Liver (tissue), 9 donors: ENCODE data around the gene ABHD17A. TPM values are rescaled to one million over a fixed set of nuclear protein-coding genes. Genes with fewer than 3 reads are reported as not detected.

ENCODE experiments used
- DNase-seq: peaks from one replicate; pipeline ENCODE4 v3.0.0-alpha.2; 2017; ENCODE audit warnings: low spot score
- H3K27ac ChIP-seq, 2 donors: one replicate each; pipeline ENCODE4 v1.7.0; 2013; ENCODE audit warnings: inconsistent platforms in 2 of 2, low read length in 2 of 2, control low read depth in 1 of 2, low read depth in 1 of 2, mild to moderate bottlenecking in 1 of 2
- H3K27me3 ChIP-seq, 4 donors: one replicate each; pipeline versions ENCODE4 v1.6.1 to v1.7.0; 2013; ENCODE audit warnings: low read length in 3 of 4, inconsistent platforms in 1 of 4, mild to moderate bottlenecking in 1 of 4, moderate library complexity in 1 of 4; ENCODE audit not compliant: control insufficient read depth in 4 of 4, insufficient read depth in 4 of 4
- H3K36me3 ChIP-seq, 4 donors: one replicate each; pipeline versions ENCODE4 v1.6.1 to v1.7.0; 2013; ENCODE audit warnings: low read length in 3 of 4, mild to moderate bottlenecking in 3 of 4, low read depth in 1 of 4, moderate library complexity in 1 of 4; ENCODE audit not compliant: control insufficient read depth in 4 of 4, insufficient read depth in 3 of 4
- H3K4me1 ChIP-seq, 4 donors: one replicate each; pipeline versions ENCODE4 v1.6.1 to v1.7.0; 2013; ENCODE audit warnings: low read length in 3 of 4, mild to moderate bottlenecking in 3 of 4, moderate library complexity in 1 of 4; ENCODE audit not compliant: control insufficient read depth in 4 of 4, insufficient read depth in 4 of 4
- H3K4me3 ChIP-seq, 3 donors: one replicate each; pipeline versions ENCODE4 v1.6.1 to v1.7.0; 2013; ENCODE audit warnings: low read length in 3 of 3, control low read depth in 1 of 3, low read depth in 1 of 3, mild to moderate bottlenecking in 1 of 3
- H3K9ac ChIP-seq, 2 donors: one replicate each; pipeline ENCODE4 v1.7.0; 2013; ENCODE audit warnings: low read length in 2 of 2, mild to moderate bottlenecking in 2 of 2, moderate library complexity in 2 of 2, control low read depth in 1 of 2, low read depth in 1 of 2
- H3K9me3 ChIP-seq, 4 donors: one replicate each; pipeline versions ENCODE4 v1.6.1 to v1.7.0; 2013; ENCODE audit warnings: low read length in 3 of 4; ENCODE audit not compliant: control insufficient read depth in 4 of 4
- ATF3 ChIP-seq: IDR thresholded peaks from 2 replicates; pipeline ENCODE4 v1.6.1; 2016; ENCODE audit warnings: antibody characterized with exemption
- CTCF ChIP-seq: fragments of 150-350 bp; IDR thresholded peaks from 2 replicates; pipeline ENCODE4 v1.5.1; 2017; ENCODE audit warnings: improper control_type of control experiment, low read depth, low read length; ENCODE audit not compliant: missing input control
- EGR1 ChIP-seq, 2 donors: IDR thresholded peaks; 2 replicates each; pipeline ENCODE4 v1.6.1; 2016 to 2018; ENCODE audit warnings: antibody characterized with exemption in 2 of 2, low read depth in 2 of 2
- FOXA1 ChIP-seq: IDR thresholded peaks from 2 replicates; pipeline ENCODE4 v1.6.1; 2016; ENCODE audit warnings: antibody characterized with exemption
- FOXA2 ChIP-seq: IDR thresholded peaks from 2 replicates; pipeline ENCODE4 v1.6.1; 2016; ENCODE audit warnings: antibody characterized with exemption
- GABPA ChIP-seq, 2 donors: IDR thresholded peaks in 1 of 2; conservative IDR thresholded peaks in 1 of 2; 2 replicates each; pipeline ENCODE4 v1.6.1; 2016; ENCODE audit warnings: antibody characterized with exemption in 2 of 2, mild to moderate bottlenecking in 1 of 2, moderate library complexity in 1 of 2
- HNF4A ChIP-seq, 2 donors: conservative IDR thresholded peaks; 2 replicates each; pipeline ENCODE4 v1.6.1; 2016; ENCODE audit warnings: antibody characterized with exemption in 2 of 2, mild to moderate bottlenecking in 2 of 2
- HNF4G ChIP-seq: IDR thresholded peaks from 2 replicates; pipeline ENCODE4 v1.6.1; 2016; ENCODE audit warnings: antibody characterized with exemption
- JUND ChIP-seq, 2 donors: IDR thresholded peaks; 2 replicates each; pipeline ENCODE4 v1.6.1; 2016; ENCODE audit warnings: antibody characterized with exemption in 2 of 2
- MAX ChIP-seq: IDR thresholded peaks from 2 replicates; pipeline ENCODE4 v1.6.1; 2016; ENCODE audit warnings: antibody characterized with exemption
- NR2F2 ChIP-seq: IDR thresholded peaks from 2 replicates; pipeline ENCODE4 v1.6.1; 2016; ENCODE audit warnings: antibody characterized with exemption
- RAD21 ChIP-seq, 2 donors: IDR thresholded peaks; 2 replicates each; pipeline ENCODE4 v1.6.1; 2016; ENCODE audit warnings: antibody characterized with exemption in 2 of 2, mild to moderate bottlenecking in 2 of 2
- REST ChIP-seq: IDR thresholded peaks from 2 replicates; pipeline ENCODE4 v1.6.1; 2016; ENCODE audit warnings: antibody characterized with exemption, mild to moderate bottlenecking
- RXRA ChIP-seq, 2 donors: IDR thresholded peaks; 2 replicates each; pipeline ENCODE4 v1.6.1; 2017 to 2018; ENCODE audit warnings: antibody characterized with exemption in 2 of 2, mild to moderate bottlenecking in 1 of 2
- TAF1 ChIP-seq: conservative IDR thresholded peaks from 2 replicates; pipeline ENCODE4 v1.6.1; 2016; ENCODE audit warnings: antibody characterized with exemption, mild to moderate bottlenecking
- ZBTB33 ChIP-seq: IDR thresholded peaks from 2 replicates; pipeline ENCODE4 v1.6.1; 2016; ENCODE audit warnings: antibody characterized with exemption
- WGBS: extraction: QIAGEN DNeasy Blood & Tissue Kit; methylation state at CpG from one replicate; pipeline ENCODE4 v1.1.7; 2013; 5-methylcytosine and 5-hydroxymethylcytosine counted together
- polyA plus RNA-seq, 2 donors: library from polyadenylated mRNA; stranded (reverse) in 1 of 2; unstranded in 1 of 2; fragments of 200-250 nt in 1 of 2; fragments of >200 nt in 1 of 2; fragmentation: Nextera tagmentation in 1 of 2; extraction: Ambion mirVana in 1 of 2; gene quantifications; one replicate each; pipeline versions ENCODE4 v1.2.1 to v1.2.3, GENCODE V29; 2013 to 2015
- total RNA-seq, 2 donors: library from RNA; depleted of rRNA; stranded (reverse); fragments of >200 nt; gene quantifications; one replicate each; pipeline ENCODE4 v1.2.3, GENCODE V29; 2014
- donor health status: healthy.
- donor health status: healthy.
- donor health status: healthy.
- donor health status: healthy.
- donor health status: healthy.

The ABHD17A gene
- total and polyA plus RNA-seq, 4 donors, result 8.1 to 30.2 (median 27.0) TPM

- H3K36me3 ChIP-seq, result peaks cover 5 to 40% (median 12%) of the 10 kb centered on the region in 4 donors
- WGBS, result 92% methylated on average over 15 of the region's 15 CpGs
- no peak overlapping the region for H3K4me3 ChIP-seq
- no peaks in the 10 kb centered on the region for H3K9me3 ChIP-seq
- DNase-seq, result no peak
- no peak overlapping the region for H3K9ac ChIP-seq
- H3K4me1 ChIP-seq, result no peaks in the 10 kb centered on the region
- H3K27me3 ChIP-seq, result no peaks in the 10 kb centered on the region
- TF ChIP-seq REST (no peak), FOXA2 (no peak), ZBTB33 (no peak), JUND (IDR thresholded peaks at IDR 0.05) (no peak), GABPA (IDR thresholded peaks at IDR 0.05 in 1 of 2, conservative IDR thresholded peaks at IDR 0.05 in 1 of 2) (no peak), RXRA (IDR thresholded peaks at IDR 0.05) (no peak), NR2F2 (no peak), MAX (no peak), CTCF (no peak), HNF4A (conservative IDR thresholded peaks at IDR 0.05) (no peak), ATF3 (no peak), RAD21 (IDR thresholded peaks at IDR 0.05) (no peak), HNF4G (no peak), FOXA1 (no peak), TAF1 (no peak), EGR1 (IDR thresholded peaks at IDR 0.05; ENCODE audit: low read depth in 2 of 2) (no peak)
- H3K27ac ChIP-seq, result no peak overlapping the region
Observed at GRCh38 chr19:1921825-1922224, 36.5 kb upstream of the ABHD17A start.

GRCh38 chr19:1921326-1921725 lies 36.0 kb upstream of the ABHD17A start:
- Histone ChIP-seq H3K36me3 (peaks cover 5 to 40% (median 12%) of the 10 kb centered on the region in 4 donors), H3K27me3 (no peaks in the 10 kb centered on the region), H3K9me3 (no peaks in the 10 kb centered on the region), H3K27ac (no peak overlapping the region), H3K4me1 (no peaks in the 10 kb centered on the region), H3K9ac (no peak overlapping the region), H3K4me3 (no peak overlapping the region)
- WGBS, result 96% methylated on average over 19 of the region's 19 CpGs
- no peak for DNase-seq
- no peak for TF ChIP-seq GABPA (IDR thresholded peaks at IDR 0.05 in 1 of 2, conservative IDR thresholded peaks at IDR 0.05 in 1 of 2)
- no peak for TF ChIP-seq CTCF
- TF ChIP-seq FOXA1, result no peak
- no peak for TF ChIP-seq JUND (IDR thresholded peaks at IDR 0.05)
- TF ChIP-seq ATF3, result no peak
- TF ChIP-seq HNF4G, result no peak
- no peak for TF ChIP-seq HNF4A (conservative IDR thresholded peaks at IDR 0.05)
- TF ChIP-seq NR2F2, result no peak
- TF ChIP-seq RXRA (IDR thresholded peaks at IDR 0.05), result no peak
